ENCODE results near the gene TLE5. TPM values are rescaled to one million over a fixed set of nuclear protein-coding genes. Genes with fewer than 3 reads are reported as not detected.
A peak's percentile ranks its signal among the peaks of the same experiment; 100 is the strongest.

The TLE5 gene
- total RNA-seq, 1 donor from 2014 or later, result 413 TPM

GRCh38 chr19:3024870-3025548 lies 37.3 kb downstream of the TLE5 start:
- peaks cover 13% of the 10 kb centered on the region for H3K4me1 ChIP-seq
- no peak overlapping the region for H3K4me3 ChIP-seq
- intact Hi-C loops (cut with DNase I), result no loop called here
- peaks cover 4% of the 10 kb centered on the region for H3K27me3 ChIP-seq (ENCODE audit: low read depth)
- TF ChIP-seq CTCF (IDR thresholded peaks at IDR 0.05), result no peak
- H3K36me3 ChIP-seq, result peaks cover 4% of the 10 kb centered on the region
- DNase-seq, result no peak
- no peak for ATAC-seq
- no peak overlapping the region for H3K27ac ChIP-seq
- no peaks in the 10 kb centered on the region for H3K9me3 ChIP-seq

GRCh38 chr19:3024509-3024869 lies 37.8 kb downstream of the TLE5 start:
- H3K9me3 ChIP-seq, result no peaks in the 10 kb centered on the region

GRCh38 chr19:3020321-3020960 lies 41.9 kb downstream of the TLE5 start:
- H3K27me3 ChIP-seq (ENCODE audit: low read depth), result no peaks in the 10 kb centered on the region
- no peak for TF ChIP-seq CTCF (IDR thresholded peaks at IDR 0.05)
- no peak for ATAC-seq
- DNase-seq, result no peak
- no peak overlapping the region for H3K27ac ChIP-seq
- no peak overlapping the region for H3K4me3 ChIP-seq
- no peaks in the 10 kb centered on the region for H3K9me3 ChIP-seq
- no peaks in the 10 kb centered on the region for H3K4me1 ChIP-seq
- peaks cover 13% of the 10 kb centered on the region for H3K36me3 ChIP-seq
- intact Hi-C loops (cut with DNase I), result no loop called here

More at GRCh38 chr19:3024509-3024869, 37.8 kb downstream of the TLE5 start:
- peaks cover 4% of the 10 kb centered on the region for H3K27me3 ChIP-seq (ENCODE audit: low read depth)
- no peak for TF ChIP-seq CTCF (IDR thresholded peaks at IDR 0.05)
- H3K4me3 ChIP-seq, result no peak overlapping the region
- no peak overlapping the region for H3K27ac ChIP-seq
- intact Hi-C loops (cut with DNase I), result no loop called here
- ATAC-seq (no peak), DNase-seq (no peak)
- H3K4me1 ChIP-seq, result peaks cover 8% of the 10 kb centered on the region
- peaks cover 5% of the 10 kb centered on the region for H3K36me3 ChIP-seq

GRCh38 chr19:3019211-3019854 lies 43.0 kb downstream of the TLE5 start:
- intact Hi-C loops (cut with DNase I), result no loop called here
- DNase-seq (no peak), ATAC-seq (peak; percentile 22 to 45)
- H3K27me3 ChIP-seq (ENCODE audit: low read depth), result no peaks in the 10 kb centered on the region
- no peak for TF ChIP-seq CTCF (IDR thresholded peaks at IDR 0.05)
- H3K27ac ChIP-seq, result no peak overlapping the region
- H3K9me3 ChIP-seq, result no peaks in the 10 kb centered on the region
- H3K4me1 ChIP-seq, result no peaks in the 10 kb centered on the region
- no peak overlapping the region for H3K4me3 ChIP-seq
- peaks cover 23% of the 10 kb centered on the region for H3K36me3 ChIP-seq

- intact Hi-C loops (cut with DNase I), result no loop called here
- ATAC-seq (no peak), DNase-seq (no peak)
- H3K4me1 ChIP-seq, result no peaks in the 10 kb centered on the region
- peaks cover 32% of the 10 kb centered on the region for H3K36me3 ChIP-seq
- H3K27me3 ChIP-seq (ENCODE audit: low read depth), result no peaks in the 10 kb centered on the region
- H3K4me3 ChIP-seq, result no peak overlapping the region
- no peak for TF ChIP-seq CTCF (IDR thresholded peaks at IDR 0.05)
- H3K9me3 ChIP-seq, result no peaks in the 10 kb centered on the region
- H3K27ac ChIP-seq, result no peak overlapping the region
Measured at GRCh38 chr19:3017923-3018322, 44.4 kb downstream of the TLE5 start.
